Osteoblast (primary cell): ENCODE results near the gene STAM2. TPM values are rescaled to one million over a fixed set of nuclear protein-coding genes. Genes with fewer than 3 reads are reported as not detected.

ENCODE experiments used
- DNase-seq: peaks from one replicate; pipeline ENCODE4 v3.0.0; 2011; ENCODE audit warnings: low spot score, mixed read lengths; ENCODE audit not compliant: insufficient read length; ENCODE audit errors: missing footprints
- H2AFZ ChIP-seq: 2 replicates; pipeline ENCODE4 v1.6.0; 2011; ENCODE audit warnings: mild to moderate bottlenecking, low read length
- H3K27ac ChIP-seq: 2 replicates; pipeline ENCODE4 v1.5.1; 2011; ENCODE audit warnings: mild to moderate bottlenecking, low read depth, low read length, moderate library complexity
- H3K27me3 ChIP-seq: 2 replicates; pipeline ENCODE4 v1.6.0; 2012; ENCODE audit warnings: mild to moderate bottlenecking, control low read depth, inconsistent platforms, low read length, moderate library complexity; ENCODE audit not compliant: insufficient read depth
- H3K36me3 ChIP-seq: 2 replicates; pipeline ENCODE4 v1.5.1; 2011; ENCODE audit warnings: mild to moderate bottlenecking, low read length, control low read depth, moderate library complexity; ENCODE audit not compliant: insufficient read depth
- H3K4me1 ChIP-seq: 2 replicates; pipeline ENCODE4 v1.5.1; 2011; ENCODE audit warnings: mild to moderate bottlenecking, low read length, control low read depth, moderate library complexity; ENCODE audit not compliant: insufficient read depth
- H3K4me2 ChIP-seq: 2 replicates; pipeline ENCODE4 v1.6.0; 2011; ENCODE audit warnings: mild to moderate bottlenecking, low read length; ENCODE audit not compliant: insufficient read depth
- H3K4me3 ChIP-seq: fragments of 200-600 bp; sonication (generic); 3 replicates; pipeline ENCODE4 v1.5.1; 2012; ENCODE audit warnings: mild to moderate bottlenecking, low read length, inconsistent platforms; ENCODE audit not compliant: insufficient read depth
- H3K79me2 ChIP-seq: 2 replicates; pipeline ENCODE4 v1.6.0; 2012; ENCODE audit warnings: mild to moderate bottlenecking, low read length, control low read depth, inconsistent platforms; ENCODE audit not compliant: insufficient read depth
- H3K9me3 ChIP-seq: 2 replicates; pipeline ENCODE4 v1.5.1; 2011; ENCODE audit warnings: low read depth, low read length, control low read depth
- H4K20me1 ChIP-seq: 2 replicates; pipeline ENCODE4 v1.6.0; 2012; ENCODE audit warnings: mild to moderate bottlenecking, low read length, control low read depth; ENCODE audit not compliant: insufficient read depth
- CTCF ChIP-seq: IDR thresholded peaks from 2 replicates; pipeline ENCODE4 v1.5.1; 2011; ENCODE audit warnings: mild to moderate bottlenecking, low read depth, low read length, moderate library complexity; ENCODE audit errors: extremely low read depth
- total RNA-seq: library from RNA; depleted of rRNA; stranded (reverse); fragments of >200 nt; gene quantifications from 2 replicates; pipeline ENCODE4 v1.2.3, GENCODE V29; 2012

STAM2 gene
- total RNA-seq: 51.6 and 52.5 TPM in 2 replicates

DNA sequence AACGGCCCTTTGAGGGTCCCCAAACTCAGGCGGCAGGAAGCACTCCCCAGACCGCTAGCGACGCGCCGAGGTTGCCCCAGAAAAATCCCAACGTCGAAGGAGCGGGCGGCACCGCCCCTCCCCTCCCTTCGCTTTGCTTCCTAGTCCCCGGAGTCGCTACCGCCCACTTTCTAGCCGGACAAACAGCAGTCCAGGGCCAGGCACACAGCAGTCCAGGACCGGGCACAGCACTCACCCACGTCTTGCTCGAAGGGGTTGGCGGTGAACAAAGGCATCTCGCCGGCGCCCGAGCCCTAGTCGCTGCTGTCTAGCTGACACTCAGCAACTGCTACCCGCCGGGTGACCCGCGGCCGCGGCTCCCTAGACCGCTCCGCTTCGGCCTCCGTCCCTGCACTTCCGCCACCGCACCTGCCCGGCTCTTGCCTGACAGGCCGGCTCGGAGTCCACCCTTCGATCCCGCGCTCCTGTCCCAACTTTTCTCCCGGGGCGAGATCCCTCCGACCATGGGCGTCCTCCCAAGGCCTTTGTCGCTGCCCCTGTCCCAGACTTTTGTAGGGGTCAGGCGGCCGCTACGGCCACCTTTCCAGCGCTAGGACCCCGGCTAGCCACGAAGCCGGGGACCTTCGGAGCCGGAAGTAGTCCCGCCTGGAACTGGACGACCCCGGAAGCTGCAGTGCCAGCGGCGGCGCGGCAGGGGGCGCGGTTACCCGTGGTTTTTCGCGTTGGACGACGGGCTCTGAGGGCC is at the start of gene STAM2:
Gene STAM2 (minus strand): TSS at position 396 of the 745 bp plus-strand sequence. CDS start 121 bp downstream, at position 275.
- no peaks in the 10 kb centered on the region for H3K27me3 ChIP-seq
- peaks cover 21% of the 10 kb centered on the region for H3K4me1 ChIP-seq
- H2AFZ ChIP-seq: peak within 1 kb of the TSS; percentile 93
- TF ChIP-seq CTCF: peak; percentile 90
- H3K79me2 ChIP-seq: peaks cover 44% of the 10 kb centered on the region
- H3K4me3 ChIP-seq: peak within 1 kb of the TSS; percentile 92
- peak within 1 kb of the TSS; percentile 88 for H3K4me2 ChIP-seq
- H3K9me3 ChIP-seq: no peaks in the 10 kb centered on the region
- peak; percentile 93 for DNase-seq
- peak within 1 kb of the TSS; percentile 99 for H3K27ac ChIP-seq
- H4K20me1 ChIP-seq: peaks cover 10% of the 10 kb centered on the region
- no peaks in the 10 kb centered on the region for H3K36me3 ChIP-seq

- Histone ChIP-seq H3K4me3 (no peak overlapping the region), H3K27ac (no peak overlapping the region), H2AFZ (peak overlapping the region; percentile 67), H3K36me3 (no peaks in the 10 kb centered on the region), H3K4me2 (no peak overlapping the region), H3K9me3 (no peaks in the 10 kb centered on the region), H3K4me1 (peaks cover 20% of the 10 kb centered on the region), H3K27me3 (no peaks in the 10 kb centered on the region), H3K79me2 (no peaks in the 10 kb centered on the region), H4K20me1 (no peaks in the 10 kb centered on the region)
- no peak for TF ChIP-seq CTCF
- DNase-seq: no peak
Measured at GRCh38 chr2:152223977-152224376, 48.4 kb upstream of the STAM2 start.

- peaks cover 15% of the 10 kb centered on the region for H3K4me1 ChIP-seq
- no peak overlapping the region for H3K27ac ChIP-seq
- DNase-seq: no peak
- no peaks in the 10 kb centered on the region for H3K27me3 ChIP-seq
- H3K4me2 ChIP-seq: peak overlapping the region; percentile 5
- no peaks in the 10 kb centered on the region for H3K36me3 ChIP-seq
- H4K20me1 ChIP-seq: no peaks in the 10 kb centered on the region
- H3K79me2 ChIP-seq: no peaks in the 10 kb centered on the region
- no peak overlapping the region for H2AFZ ChIP-seq
- TF ChIP-seq CTCF: no peak
- H3K4me3 ChIP-seq: no peak overlapping the region
- H3K9me3 ChIP-seq: no peaks in the 10 kb centered on the region
Measured at GRCh38 chr2:152222975-152223637, 47.5 kb upstream of the STAM2 start.

DNA sequence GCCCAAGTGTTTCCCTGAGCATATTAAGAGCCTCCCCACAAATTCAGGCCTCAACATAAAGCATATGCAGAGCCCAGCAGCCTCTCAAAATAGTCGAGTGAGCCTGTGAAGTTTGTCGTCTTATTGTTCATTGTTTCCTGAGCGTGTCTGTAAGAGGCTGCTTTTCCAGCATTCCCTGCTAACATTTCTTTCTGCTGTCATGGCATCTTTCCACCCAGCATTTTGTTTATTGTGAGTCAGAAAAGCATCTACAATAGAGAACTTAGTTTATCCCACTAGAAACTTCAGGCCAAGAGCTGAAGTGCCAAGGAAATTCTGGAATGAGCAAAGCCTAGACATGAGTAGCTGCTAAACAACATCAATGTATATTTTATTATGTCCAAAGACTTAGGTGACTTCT is 46.3 kb upstream of the STAM2 start:
- Histone ChIP-seq H4K20me1 (no peaks in the 10 kb centered on the region), H3K79me2 (no peaks in the 10 kb centered on the region), H3K27ac (no peak overlapping the region), H3K4me1 (peaks cover 10% of the 10 kb centered on the region), H3K36me3 (no peaks in the 10 kb centered on the region), H2AFZ (no peak overlapping the region), H3K4me2 (no peak overlapping the region), H3K9me3 (no peaks in the 10 kb centered on the region), H3K4me3 (no peak overlapping the region), H3K27me3 (no peaks in the 10 kb centered on the region)
- no peak for TF ChIP-seq CTCF
- DNase-seq: no peak
